ENCODE data around the gene CCSER1.
"Not testable (repeated sequence)": the region's sequence is repeated elsewhere in the genome, so short reads cannot be mapped to it uniquely, and the experiment has no call there.

CCSER1 gene

GRCh38 chr4:90825849-90826248, 698.7 kb downstream of the CCSER1 start:
- Histone ChIP-seq H3K4me1 (ENCODE audit: control insufficient read depth in 2 of 2, insufficient read depth in 1 of 2, low read depth in 1 of 2, low read length in 2 of 2) (no peaks in the 10 kb centered on the region), H3K23ac (ENCODE audit: low read depth, low read length, poor library complexity) (no peak overlapping the region), H3K4me3 (ENCODE audit: low read length in 2 of 2) (no peak overlapping the region), H3K27ac (replicated peaks; ENCODE audit: low read length) (no peak overlapping the region), H3K79me1 (ENCODE audit: low read depth, low read length) (no peaks in the 10 kb centered on the region), H3K9me3 (replicated peaks in 1 of 2; ENCODE audit: control insufficient read depth in 2 of 2, insufficient read depth in 1 of 2, low read depth in 1 of 2, low read length in 2 of 2) (no peaks in the 10 kb centered on the region), H2BK12ac (ENCODE audit: low read length) (no peak overlapping the region), H4K8ac (ENCODE audit: low read depth, low read length) (no peak overlapping the region), H3K36me3 (replicated peaks in 1 of 2; ENCODE audit: control insufficient read depth in 2 of 2, insufficient read depth in 2 of 2, low read length in 2 of 2) (no peaks in the 10 kb centered on the region), H2BK5ac (ENCODE audit: low read length) (no peak overlapping the region), H3K9ac (ENCODE audit: low read depth, low read length, poor library complexity) (no peak overlapping the region), H3K4ac (ENCODE audit: low read length) (no peak overlapping the region), H3K18ac (ENCODE audit: low read length) (no peak overlapping the region), H3K4me2 (ENCODE audit: insufficient read depth, low read length, poor library complexity, severe bottlenecking) (no peak overlapping the region), H3K27me3 (ENCODE audit: control insufficient read depth in 3 of 3, insufficient read depth in 3 of 3, low read depth in 1 of 3, low read length in 3 of 3) (no peaks in the 10 kb centered on the region), H2BK120ac (ENCODE audit: low read depth, low read length) (no peak overlapping the region), H2BK15ac (ENCODE audit: low read length) (no peak overlapping the region), H2AK5ac (ENCODE audit: low read depth, low read length) (no peak overlapping the region), H3K14ac (ENCODE audit: low read length) (no peak overlapping the region), H4K91ac (ENCODE audit: low read depth, low read length, poor library complexity) (no peak overlapping the region), H2AFZ (ENCODE audit: low read length) (no peak overlapping the region)
- DNase-seq (ENCODE audit: low spot score), result no peak
- WGBS, 2 donors (ENCODE audit: extremely low coverage in 2 of 2, insufficient read length in 2 of 2, insufficient replicate concordance in 1 of 2), result no CpG with 5 or more reads among the region's 6 CpGs

DNA sequence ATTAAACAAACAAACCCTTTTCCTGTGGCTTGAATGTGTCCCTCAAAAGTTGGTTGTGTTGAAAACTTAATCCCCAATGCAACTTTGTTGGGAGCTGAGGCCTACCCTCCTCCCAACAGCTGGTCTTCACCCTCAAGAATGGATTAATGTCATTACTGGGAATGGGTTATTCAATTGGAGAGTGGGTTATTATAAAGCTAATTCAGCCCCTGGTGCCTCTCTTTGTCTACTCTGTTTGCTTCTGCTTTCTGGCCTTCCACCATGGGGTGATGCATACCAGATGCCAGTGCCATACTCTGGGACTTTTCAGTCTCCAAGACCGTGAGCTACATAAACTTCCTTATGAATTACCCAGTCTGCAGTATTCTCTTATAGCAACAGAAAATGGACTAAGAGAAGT, 706.5 kb downstream of the CCSER1 start:
- Histone ChIP-seq H3K4me1 (ENCODE audit: control insufficient read depth in 2 of 2, insufficient read depth in 1 of 2, low read depth in 1 of 2, low read length in 2 of 2) (peaks cover 2 to 5% of the 10 kb centered on the region in 2 donors), H3K14ac (ENCODE audit: low read length) (no peak overlapping the region), H3K27me3 (ENCODE audit: control insufficient read depth in 3 of 3, insufficient read depth in 3 of 3, low read depth in 1 of 3, low read length in 3 of 3) (no peaks in the 10 kb centered on the region), H2BK120ac (ENCODE audit: low read depth, low read length) (no peak overlapping the region), H2BK5ac (ENCODE audit: low read length) (no peak overlapping the region), H3K4me3 (ENCODE audit: low read length in 2 of 2) (no peak overlapping the region), H4K91ac (ENCODE audit: low read depth, low read length, poor library complexity) (no peak overlapping the region), H2AFZ (ENCODE audit: low read length) (peak overlapping the region; percentile 56), H3K18ac (ENCODE audit: low read length) (no peak overlapping the region), H3K4me2 (ENCODE audit: insufficient read depth, low read length, poor library complexity, severe bottlenecking) (no peak overlapping the region), H3K9ac (ENCODE audit: low read depth, low read length, poor library complexity) (no peak overlapping the region), H4K8ac (ENCODE audit: low read depth, low read length) (no peak overlapping the region), H3K23ac (ENCODE audit: low read depth, low read length, poor library complexity) (no peak overlapping the region), H2BK12ac (ENCODE audit: low read length) (no peak overlapping the region), H3K9me3 (replicated peaks in 1 of 2; ENCODE audit: control insufficient read depth in 2 of 2, insufficient read depth in 1 of 2, low read depth in 1 of 2, low read length in 2 of 2) (no peaks in the 10 kb centered on the region), H3K27ac (replicated peaks; ENCODE audit: low read length) (no peak overlapping the region), H3K36me3 (replicated peaks in 1 of 2; ENCODE audit: control insufficient read depth in 2 of 2, insufficient read depth in 2 of 2, low read length in 2 of 2) (no peaks in the 10 kb centered on the region), H2AK5ac (ENCODE audit: low read depth, low read length) (no peak overlapping the region), H3K79me1 (ENCODE audit: low read depth, low read length) (no peaks in the 10 kb centered on the region), H3K4ac (ENCODE audit: low read length) (no peak overlapping the region), H2BK15ac (ENCODE audit: low read length) (no peak overlapping the region)
- DNase-seq (ENCODE audit: low spot score), result no peak
- WGBS, 2 donors (ENCODE audit: extremely low coverage in 2 of 2, insufficient read length in 2 of 2, insufficient replicate concordance in 1 of 2), result no CpG with 5 or more reads among the region's 1 CpG

DNA sequence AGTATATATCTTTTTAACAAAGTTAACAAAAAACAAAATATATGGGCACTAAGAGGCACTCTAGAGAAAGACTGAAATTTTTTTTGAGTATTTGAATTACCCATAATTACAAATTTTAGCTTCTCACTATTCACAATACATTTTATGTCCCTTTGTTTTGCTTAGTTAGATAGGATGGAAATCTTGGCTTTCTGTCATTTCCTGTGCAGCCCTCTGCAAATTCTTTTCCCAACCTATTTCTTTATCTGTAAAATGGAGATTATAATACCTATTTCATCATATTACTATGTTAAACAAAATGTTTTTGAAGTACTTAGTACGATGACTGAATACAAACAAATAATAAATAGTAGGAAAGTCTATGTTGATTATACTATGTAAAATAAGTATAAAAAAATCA, 710.0 kb downstream of the CCSER1 start:
- WGBS, 2 donors (ENCODE audit: extremely low coverage in 2 of 2, insufficient read length in 2 of 2, insufficient replicate concordance in 1 of 2), result no CpG with 5 or more reads among the region's 1 CpG
- H3K14ac ChIP-seq (ENCODE audit: low read length), result no peak overlapping the region
- H3K4ac ChIP-seq (ENCODE audit: low read length), result no peak overlapping the region
- no peak overlapping the region for H3K18ac ChIP-seq (ENCODE audit: low read length)
- H3K27me3 ChIP-seq (ENCODE audit: control insufficient read depth in 3 of 3, insufficient read depth in 3 of 3, low read depth in 1 of 3, low read length in 3 of 3), result no peaks in the 10 kb centered on the region
- no peak overlapping the region for H4K91ac ChIP-seq (ENCODE audit: low read depth, low read length, poor library complexity)
- no peak overlapping the region for H2AFZ ChIP-seq (ENCODE audit: low read length)
- no peak overlapping the region for H2BK15ac ChIP-seq (ENCODE audit: low read length)
- H3K4me3 ChIP-seq (ENCODE audit: low read length in 2 of 2), result no peak overlapping the region
- H3K79me1 ChIP-seq (ENCODE audit: low read depth, low read length), result no peaks in the 10 kb centered on the region
- no peak overlapping the region for H3K9ac ChIP-seq (ENCODE audit: low read depth, low read length, poor library complexity)
- H4K8ac ChIP-seq (ENCODE audit: low read depth, low read length), result no peak overlapping the region
- no peak overlapping the region for H3K23ac ChIP-seq (ENCODE audit: low read depth, low read length, poor library complexity)
- H2AK5ac ChIP-seq (ENCODE audit: low read depth, low read length), result no peak overlapping the region
- no peak overlapping the region for H2BK5ac ChIP-seq (ENCODE audit: low read length)
- no peak overlapping the region for H2BK12ac ChIP-seq (ENCODE audit: low read length)
- H3K36me3 ChIP-seq (replicated peaks in 1 of 2; ENCODE audit: control insufficient read depth in 2 of 2, insufficient read depth in 2 of 2, low read length in 2 of 2), result no peaks in the 10 kb centered on the region
- H3K4me2 ChIP-seq (ENCODE audit: insufficient read depth, low read length, poor library complexity, severe bottlenecking), result no peak overlapping the region
- DNase-seq (ENCODE audit: low spot score), result no peak
- no peak overlapping the region for H3K27ac ChIP-seq (replicated peaks; ENCODE audit: low read length)
- H3K9me3 ChIP-seq (replicated peaks in 1 of 2; ENCODE audit: control insufficient read depth in 2 of 2, insufficient read depth in 1 of 2, low read depth in 1 of 2, low read length in 2 of 2), result no peaks in the 10 kb centered on the region
- H3K4me1 ChIP-seq (ENCODE audit: control insufficient read depth in 2 of 2, insufficient read depth in 1 of 2, low read depth in 1 of 2, low read length in 2 of 2), result peaks cover 2 to 5% of the 10 kb centered on the region in 2 donors
- no peak overlapping the region for H2BK120ac ChIP-seq (ENCODE audit: low read depth, low read length)

DNA sequence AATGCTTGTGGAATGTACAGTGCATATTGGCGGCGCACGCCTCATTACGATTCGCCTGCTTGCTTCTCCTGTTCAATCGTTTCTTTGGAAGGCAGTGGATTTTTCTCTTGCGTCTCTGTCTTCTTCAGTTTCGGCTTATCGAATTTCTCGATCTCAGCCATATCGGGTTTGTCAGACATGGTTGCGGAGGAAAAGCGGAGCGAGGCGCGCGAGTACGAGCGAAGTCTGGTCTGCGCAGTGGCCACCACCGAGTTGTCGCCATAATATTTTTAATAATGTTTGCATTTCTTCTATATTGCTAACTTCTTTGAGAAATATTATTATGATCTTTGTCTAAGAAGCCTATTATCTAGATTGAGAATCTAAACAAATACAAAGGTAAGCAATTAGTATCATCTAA, 711.7 kb downstream of the CCSER1 start:
- H2AFZ ChIP-seq (ENCODE audit: low read length); H3K79me1 ChIP-seq (ENCODE audit: low read depth, low read length); H3K14ac ChIP-seq (ENCODE audit: low read length); H3K9ac ChIP-seq (ENCODE audit: low read depth, low read length, poor library complexity); H3K18ac ChIP-seq (ENCODE audit: low read length); H2BK120ac ChIP-seq (ENCODE audit: low read depth, low read length); H2BK5ac ChIP-seq (ENCODE audit: low read length); H4K91ac ChIP-seq (ENCODE audit: low read depth, low read length, poor library complexity); H3K4me1 ChIP-seq (ENCODE audit: control insufficient read depth in 2 of 2, insufficient read depth in 1 of 2, low read depth in 1 of 2, low read length in 2 of 2); H3K36me3 ChIP-seq (replicated peaks in 1 of 2; ENCODE audit: control insufficient read depth in 2 of 2, insufficient read depth in 2 of 2, low read length in 2 of 2); H2BK12ac ChIP-seq (ENCODE audit: low read length); H3K23ac ChIP-seq (ENCODE audit: low read depth, low read length, poor library complexity); H3K27me3 ChIP-seq (ENCODE audit: control insufficient read depth in 3 of 3, insufficient read depth in 3 of 3, low read depth in 1 of 3, low read length in 3 of 3); H4K8ac ChIP-seq (ENCODE audit: low read depth, low read length); DNase-seq (ENCODE audit: low spot score); H2BK15ac ChIP-seq (ENCODE audit: low read length); H3K9me3 ChIP-seq (replicated peaks in 1 of 2; ENCODE audit: control insufficient read depth in 2 of 2, insufficient read depth in 1 of 2, low read depth in 1 of 2, low read length in 2 of 2); H3K4me3 ChIP-seq (ENCODE audit: low read length in 2 of 2); H3K4me2 ChIP-seq (ENCODE audit: insufficient read depth, low read length, poor library complexity, severe bottlenecking); H2AK5ac ChIP-seq (ENCODE audit: low read depth, low read length); H3K4ac ChIP-seq (ENCODE audit: low read length); H3K27ac ChIP-seq (replicated peaks; ENCODE audit: low read length): not testable (repeated sequence)
- WGBS, 2 donors (ENCODE audit: extremely low coverage in 2 of 2, insufficient read length in 2 of 2, insufficient replicate concordance in 1 of 2), result no CpG with 5 or more reads among the region's 22 CpGs
